Neural cell (in vitro differentiated cells): ENCODE measurements around the gene ADAR. TPM values are rescaled to one million over a fixed set of nuclear protein-coding genes. Genes with fewer than 3 reads are reported as not detected.

ENCODE experiments used
- H2AFZ ChIP-seq: fragments of 200-600, 300-800 bp; sonication (generic), shearing (Covaris generic); 2 replicates; pipeline ENCODE4 v1.6.0; 2014; ENCODE audit warnings: low read depth, mild to moderate bottlenecking, antibody characterized with exemption, low read length, moderate library complexity
- H3F3A ChIP-seq: fragments of 200-600 bp; shearing (Covaris generic); 2 replicates; pipeline ENCODE4 v1.6.1; 2016; ENCODE audit warnings: mild to moderate bottlenecking, moderate library complexity, mixed read lengths, antibody characterized with exemption, low read length; ENCODE audit not compliant: insufficient read depth, poor library complexity, severe bottlenecking
- H3K27ac ChIP-seq: fragments of 200-600, 300-800 bp; sonication (generic), shearing (Covaris generic); 2 replicates; pipeline ENCODE4 v1.5.1; 2014; ENCODE audit warnings: mild to moderate bottlenecking, low read length, moderate library complexity
- H3K27me3 ChIP-seq: fragments of 300-800, 200-600 bp; sonication (generic), shearing (Covaris generic); 2 replicates; pipeline ENCODE4 v1.6.0; 2014; ENCODE audit warnings: mild to moderate bottlenecking, low read depth, low read length, moderate library complexity; ENCODE audit not compliant: insufficient read depth
- H3K36me3 ChIP-seq: fragments of 300-800, 200-600 bp; sonication (generic), shearing (Covaris generic); 2 replicates; pipeline ENCODE4 v1.5.1; 2014; ENCODE audit warnings: mild to moderate bottlenecking, antibody characterized with exemption, low read length, moderate library complexity; ENCODE audit not compliant: insufficient read depth
- H3K4me2 ChIP-seq: fragments of 300-800, 200-600 bp; sonication (generic), shearing (Covaris generic); 2 replicates; pipeline ENCODE4 v1.6.0; 2014; ENCODE audit warnings: mild to moderate bottlenecking, low read length
- H3K4me3 ChIP-seq: fragments of 300-800, 200-600 bp; sonication (generic), shearing (Covaris generic); 2 replicates; pipeline ENCODE4 v1.5.1; 2014; ENCODE audit warnings: mild to moderate bottlenecking, low read length, moderate library complexity
- H3K79me2 ChIP-seq: fragments of 200-600 bp; shearing (Covaris generic); replicated peaks from 2 replicates; pipeline ENCODE4 v1.6.0; 2014; ENCODE audit warnings: mild to moderate bottlenecking, low read length, moderate library complexity; ENCODE audit not compliant: insufficient read depth
- H3K9ac ChIP-seq: fragments of 300-800, 200-600 bp; sonication (generic), shearing (Covaris generic); 2 replicates; pipeline ENCODE4 v1.6.1; 2016; ENCODE audit warnings: mild to moderate bottlenecking, low read length, mixed read lengths
- H3K9me2 ChIP-seq: fragments of 200-600 bp; shearing (Covaris generic); 2 replicates; pipeline ENCODE4 v1.6.1; 2016; ENCODE audit warnings: mild to moderate bottlenecking, low read length, mixed read lengths; ENCODE audit not compliant: insufficient read depth
- H3K9me3 ChIP-seq: fragments of 200-600, 300-800 bp; sonication (generic), shearing (Covaris generic); 2 replicates; pipeline ENCODE4 v1.6.1; 2016; ENCODE audit warnings: mild to moderate bottlenecking, mixed run types, low read length, moderate library complexity, mixed read lengths
- H4K20me1 ChIP-seq: fragments of 200-600 bp; shearing (Covaris generic); 2 replicates; pipeline ENCODE4 v1.6.1; 2016; ENCODE audit warnings: mild to moderate bottlenecking, mixed run types; ENCODE audit not compliant: insufficient read depth
- EP300 ChIP-seq: fragments of 450-650 bp; conservative IDR thresholded peaks from 2 replicates; pipeline ENCODE4 v1.6.1; 2014; ENCODE audit warnings: antibody characterized with exemption, mild to moderate bottlenecking, moderate library complexity; ENCODE audit not compliant: poor library complexity, severe bottlenecking
- EZH2 ChIP-seq: fragments of 200-600, 300-800 bp; shearing (Covaris generic), sonication (generic); IDR thresholded peaks from 2 replicates; pipeline ENCODE4 v1.6.1; 2014; ENCODE audit warnings: antibody characterized with exemption, low read length, borderline replicate concordance, mild to moderate bottlenecking; ENCODE audit not compliant: insufficient read depth, poor library complexity, severe bottlenecking
- MXI1 ChIP-seq: fragments of 450-650 bp; conservative IDR thresholded peaks from 2 replicates; pipeline ENCODE4 v1.6.1; 2014; ENCODE audit warnings: antibody characterized with exemption, mild to moderate bottlenecking; ENCODE audit not compliant: poor library complexity, severe bottlenecking
- POLR2AphosphoS5 ChIP-seq: IDR thresholded peaks from 2 replicates; pipeline ENCODE4 v1.6.1; 2012
- RAD21 ChIP-seq: fragments of 450-650 bp; conservative IDR thresholded peaks from 2 replicates; pipeline ENCODE4 v1.6.1; 2014; ENCODE audit warnings: antibody characterized with exemption, mild to moderate bottlenecking, moderate library complexity
- SMC3 ChIP-seq: fragments of 450-650 bp; conservative IDR thresholded peaks from 2 replicates; pipeline ENCODE4 v1.6.1; 2014; ENCODE audit warnings: antibody characterized with exemption, mild to moderate bottlenecking, moderate library complexity; ENCODE audit not compliant: poor library complexity
- TAF1 ChIP-seq: IDR thresholded peaks from 2 replicates; pipeline ENCODE4 v1.6.1; 2012; ENCODE audit warnings: low read depth
- polyA minus RNA-seq: library from RNA; depleted of rRNA, polyadenylated mRNA; stranded (reverse); fragments of >200 nt; gene quantifications from 2 replicates; pipeline ENCODE4 v1.2.3, GENCODE V29; 2014
- polyA plus RNA-seq: library from polyadenylated mRNA; depleted of rRNA; stranded (reverse); fragments of >200 nt; gene quantifications from 2 replicates; pipeline ENCODE4 v1.2.3, GENCODE V29; 2014
- TF ChIP-seq, protein P1 (sequence below): IDR thresholded peaks from 2 replicates; pipeline ENCODE4 v1.6.1; 2012; ENCODE audit warnings: borderline replicate concordance
- TF ChIP-seq, protein P2 (sequence below): fragments of 450-650 bp; IDR thresholded peaks from 2 replicates; pipeline ENCODE4 v1.5.1; 2014; ENCODE audit warnings: antibody characterized with exemption, mild to moderate bottlenecking, moderate library complexity; ENCODE audit not compliant: poor library complexity, severe bottlenecking

Gene ADAR, protein sequence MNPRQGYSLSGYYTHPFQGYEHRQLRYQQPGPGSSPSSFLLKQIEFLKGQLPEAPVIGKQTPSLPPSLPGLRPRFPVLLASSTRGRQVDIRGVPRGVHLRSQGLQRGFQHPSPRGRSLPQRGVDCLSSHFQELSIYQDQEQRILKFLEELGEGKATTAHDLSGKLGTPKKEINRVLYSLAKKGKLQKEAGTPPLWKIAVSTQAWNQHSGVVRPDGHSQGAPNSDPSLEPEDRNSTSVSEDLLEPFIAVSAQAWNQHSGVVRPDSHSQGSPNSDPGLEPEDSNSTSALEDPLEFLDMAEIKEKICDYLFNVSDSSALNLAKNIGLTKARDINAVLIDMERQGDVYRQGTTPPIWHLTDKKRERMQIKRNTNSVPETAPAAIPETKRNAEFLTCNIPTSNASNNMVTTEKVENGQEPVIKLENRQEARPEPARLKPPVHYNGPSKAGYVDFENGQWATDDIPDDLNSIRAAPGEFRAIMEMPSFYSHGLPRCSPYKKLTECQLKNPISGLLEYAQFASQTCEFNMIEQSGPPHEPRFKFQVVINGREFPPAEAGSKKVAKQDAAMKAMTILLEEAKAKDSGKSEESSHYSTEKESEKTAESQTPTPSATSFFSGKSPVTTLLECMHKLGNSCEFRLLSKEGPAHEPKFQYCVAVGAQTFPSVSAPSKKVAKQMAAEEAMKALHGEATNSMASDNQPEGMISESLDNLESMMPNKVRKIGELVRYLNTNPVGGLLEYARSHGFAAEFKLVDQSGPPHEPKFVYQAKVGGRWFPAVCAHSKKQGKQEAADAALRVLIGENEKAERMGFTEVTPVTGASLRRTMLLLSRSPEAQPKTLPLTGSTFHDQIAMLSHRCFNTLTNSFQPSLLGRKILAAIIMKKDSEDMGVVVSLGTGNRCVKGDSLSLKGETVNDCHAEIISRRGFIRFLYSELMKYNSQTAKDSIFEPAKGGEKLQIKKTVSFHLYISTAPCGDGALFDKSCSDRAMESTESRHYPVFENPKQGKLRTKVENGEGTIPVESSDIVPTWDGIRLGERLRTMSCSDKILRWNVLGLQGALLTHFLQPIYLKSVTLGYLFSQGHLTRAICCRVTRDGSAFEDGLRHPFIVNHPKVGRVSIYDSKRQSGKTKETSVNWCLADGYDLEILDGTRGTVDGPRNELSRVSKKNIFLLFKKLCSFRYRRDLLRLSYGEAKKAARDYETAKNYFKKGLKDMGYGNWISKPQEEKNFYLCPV
- polyA plus RNA-seq (51.4 and 59.3 TPM in 2 replicates), polyA minus RNA-seq (136 and 139 TPM in 2 replicates)

DNA sequence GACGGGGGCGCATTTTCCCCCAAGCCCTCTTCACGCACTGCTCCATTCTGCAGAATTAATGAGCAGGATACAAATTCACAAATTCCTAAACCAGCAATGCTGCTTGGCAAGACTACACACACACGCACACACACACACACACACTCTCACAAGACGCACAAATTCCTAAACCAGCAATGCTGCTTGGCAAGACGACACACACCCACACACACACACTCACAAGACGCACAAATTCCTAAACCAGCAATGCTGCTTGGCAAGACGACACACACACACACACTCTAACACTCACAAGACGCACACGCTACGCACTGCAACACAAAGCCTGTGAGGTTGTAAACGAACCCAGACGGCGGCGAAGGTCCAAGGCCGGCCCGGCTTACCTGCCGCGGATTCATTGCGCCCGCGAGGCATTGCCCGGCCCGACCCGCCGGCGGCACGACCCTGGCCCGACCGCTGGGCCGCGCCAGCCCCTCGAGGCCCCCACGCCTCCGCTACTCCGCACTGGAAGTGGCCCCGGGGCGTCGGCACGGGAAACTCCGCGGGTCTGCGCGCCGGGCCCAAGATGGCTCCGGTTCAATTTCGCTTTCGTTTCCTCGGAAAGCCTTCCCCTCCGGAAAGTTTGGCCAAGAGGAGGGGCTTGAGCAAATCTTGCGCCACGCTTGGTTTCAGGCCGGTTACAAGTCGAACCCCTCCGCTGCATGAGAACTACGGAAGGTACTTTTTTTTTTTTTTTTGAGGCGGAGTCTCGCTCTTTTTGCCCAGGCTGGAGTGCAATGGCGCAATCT is at the start of gene ADAR:
Gene ADAR, minus strand, starts transcription at position 578 of the 788 bp plus-strand sequence. Its CDS starts 180 bp downstream, at position 398.
- H3K9me3 ChIP-seq, result no peaks in the 10 kb centered on the region
- peak within 1 kb of the TSS; percentile 54 for H3K27ac ChIP-seq
- peak; percentile 52 for TF ChIP-seq POLR2AphosphoS5
- peak; percentile 54 for TF ChIP-seq TAF1
- TF ChIP-seq MXI1, result peak; percentile 51
- no peak for TF ChIP-seq EZH2
- peak within 1 kb of the TSS; percentile 73 for H3K4me3 ChIP-seq
- H3K36me3 ChIP-seq, result no peaks in the 10 kb centered on the region
- no peaks in the 10 kb centered on the region for H3K27me3 ChIP-seq
- H3K79me2 ChIP-seq, result peaks cover 27% of the 10 kb centered on the region
- H3K4me2 ChIP-seq, result peak within 1 kb of the TSS; percentile 75
- H3K9me2 ChIP-seq, result no peaks in the 10 kb centered on the region
- no peaks in the 10 kb centered on the region for H3F3A ChIP-seq
- H2AFZ ChIP-seq, result peak within 1 kb of the TSS; percentile 58
- H3K9ac ChIP-seq, result peak within 1 kb of the TSS; percentile 79
- H4K20me1 ChIP-seq, result no peaks in the 10 kb centered on the region

- TF ChIP-seq, protein P1, sequence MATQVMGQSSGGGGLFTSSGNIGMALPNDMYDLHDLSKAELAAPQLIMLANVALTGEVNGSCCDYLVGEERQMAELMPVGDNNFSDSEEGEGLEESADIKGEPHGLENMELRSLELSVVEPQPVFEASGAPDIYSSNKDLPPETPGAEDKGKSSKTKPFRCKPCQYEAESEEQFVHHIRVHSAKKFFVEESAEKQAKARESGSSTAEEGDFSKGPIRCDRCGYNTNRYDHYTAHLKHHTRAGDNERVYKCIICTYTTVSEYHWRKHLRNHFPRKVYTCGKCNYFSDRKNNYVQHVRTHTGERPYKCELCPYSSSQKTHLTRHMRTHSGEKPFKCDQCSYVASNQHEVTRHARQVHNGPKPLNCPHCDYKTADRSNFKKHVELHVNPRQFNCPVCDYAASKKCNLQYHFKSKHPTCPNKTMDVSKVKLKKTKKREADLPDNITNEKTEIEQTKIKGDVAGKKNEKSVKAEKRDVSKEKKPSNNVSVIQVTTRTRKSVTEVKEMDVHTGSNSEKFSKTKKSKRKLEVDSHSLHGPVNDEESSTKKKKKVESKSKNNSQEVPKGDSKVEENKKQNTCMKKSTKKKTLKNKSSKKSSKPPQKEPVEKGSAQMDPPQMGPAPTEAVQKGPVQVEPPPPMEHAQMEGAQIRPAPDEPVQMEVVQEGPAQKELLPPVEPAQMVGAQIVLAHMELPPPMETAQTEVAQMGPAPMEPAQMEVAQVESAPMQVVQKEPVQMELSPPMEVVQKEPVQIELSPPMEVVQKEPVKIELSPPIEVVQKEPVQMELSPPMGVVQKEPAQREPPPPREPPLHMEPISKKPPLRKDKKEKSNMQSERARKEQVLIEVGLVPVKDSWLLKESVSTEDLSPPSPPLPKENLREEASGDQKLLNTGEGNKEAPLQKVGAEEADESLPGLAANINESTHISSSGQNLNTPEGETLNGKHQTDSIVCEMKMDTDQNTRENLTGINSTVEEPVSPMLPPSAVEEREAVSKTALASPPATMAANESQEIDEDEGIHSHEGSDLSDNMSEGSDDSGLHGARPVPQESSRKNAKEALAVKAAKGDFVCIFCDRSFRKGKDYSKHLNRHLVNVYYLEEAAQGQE, result no peak
- TF ChIP-seq TAF1 (no peak), EP300 (no peak), RAD21 (no peak), SMC3 (no peak), MXI1 (no peak), EZH2 (no peak), POLR2AphosphoS5 (no peak)
- TF ChIP-seq, protein P2, sequence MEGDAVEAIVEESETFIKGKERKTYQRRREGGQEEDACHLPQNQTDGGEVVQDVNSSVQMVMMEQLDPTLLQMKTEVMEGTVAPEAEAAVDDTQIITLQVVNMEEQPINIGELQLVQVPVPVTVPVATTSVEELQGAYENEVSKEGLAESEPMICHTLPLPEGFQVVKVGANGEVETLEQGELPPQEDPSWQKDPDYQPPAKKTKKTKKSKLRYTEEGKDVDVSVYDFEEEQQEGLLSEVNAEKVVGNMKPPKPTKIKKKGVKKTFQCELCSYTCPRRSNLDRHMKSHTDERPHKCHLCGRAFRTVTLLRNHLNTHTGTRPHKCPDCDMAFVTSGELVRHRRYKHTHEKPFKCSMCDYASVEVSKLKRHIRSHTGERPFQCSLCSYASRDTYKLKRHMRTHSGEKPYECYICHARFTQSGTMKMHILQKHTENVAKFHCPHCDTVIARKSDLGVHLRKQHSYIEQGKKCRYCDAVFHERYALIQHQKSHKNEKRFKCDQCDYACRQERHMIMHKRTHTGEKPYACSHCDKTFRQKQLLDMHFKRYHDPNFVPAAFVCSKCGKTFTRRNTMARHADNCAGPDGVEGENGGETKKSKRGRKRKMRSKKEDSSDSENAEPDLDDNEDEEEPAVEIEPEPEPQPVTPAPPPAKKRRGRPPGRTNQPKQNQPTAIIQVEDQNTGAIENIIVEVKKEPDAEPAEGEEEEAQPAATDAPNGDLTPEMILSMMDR, result no peak
- no peak overlapping the region for H3K9ac ChIP-seq
- H3K27ac ChIP-seq, result no peak overlapping the region
- no peak overlapping the region for H3K4me3 ChIP-seq
- no peaks in the 10 kb centered on the region for H3K9me3 ChIP-seq
- H3K36me3 ChIP-seq, result no peaks in the 10 kb centered on the region
- no peaks in the 10 kb centered on the region for H3K79me2 ChIP-seq
- H3F3A ChIP-seq, result no peaks in the 10 kb centered on the region
- no peaks in the 10 kb centered on the region for H3K9me2 ChIP-seq
- H3K4me2 ChIP-seq, result no peak overlapping the region
- H4K20me1 ChIP-seq, result no peaks in the 10 kb centered on the region
- no peak overlapping the region for H2AFZ ChIP-seq
- H3K27me3 ChIP-seq, result no peaks in the 10 kb centered on the region
These were observed 49.6 kb upstream of the ADAR start for GRCh38 chr1:154657556-154657955.
